Loucy (cell line): ENCODE results near the gene ACVR2A.

Source experiments
- H2AFZ ChIP-seq: fragments of 200-600 bp; sonication (generic); 2 replicates; pipeline ENCODE4 v1.6.0; 2016; ENCODE audit warnings: antibody characterized with exemption, mild to moderate bottlenecking, low read length, moderate library complexity
- H3F3A ChIP-seq: fragments of 200-600 bp; 2 replicates; pipeline ENCODE4 v1.6.0; 2016; ENCODE audit warnings: antibody characterized with exemption, low read depth, mild to moderate bottlenecking
- H3K27me3 ChIP-seq: fragments of 200-600 bp; sonication (generic); 2 replicates; pipeline ENCODE4 v1.6.1; 2014; ENCODE audit warnings: low read length, mild to moderate bottlenecking; ENCODE audit not compliant: insufficient read depth, poor library complexity, severe bottlenecking
- H3K36me3 ChIP-seq: fragments of 200-600 bp; sonication (generic); 2 replicates; pipeline ENCODE4 v1.6.1; 2016; ENCODE audit warnings: low read length; ENCODE audit not compliant: insufficient read depth
- H3K4me1 ChIP-seq: fragments of 200-600 bp; sonication (generic); 2 replicates; pipeline ENCODE4 v1.5.1; 2014; ENCODE audit warnings: low read length, mild to moderate bottlenecking; ENCODE audit not compliant: insufficient read depth, poor library complexity, severe bottlenecking
- H3K4me2 ChIP-seq: fragments of 200-600 bp; sonication (generic); 2 replicates; pipeline ENCODE4 v1.6.0; 2014; ENCODE audit warnings: antibody characterized with exemption, low read length, low read depth, mild to moderate bottlenecking; ENCODE audit not compliant: poor library complexity, severe bottlenecking
- H3K4me3 ChIP-seq: fragments of 200-600 bp; sonication (generic); 2 replicates; pipeline ENCODE4 v1.5.1; 2014; ENCODE audit warnings: low read length, mild to moderate bottlenecking, mixed read lengths; ENCODE audit not compliant: poor library complexity, severe bottlenecking
- H3K79me2 ChIP-seq: fragments of 200-600 bp; sonication (generic); 2 replicates; pipeline ENCODE4 v1.6.1; 2014; ENCODE audit warnings: low read length; ENCODE audit not compliant: insufficient read depth
- H3K9ac ChIP-seq: fragments of 200-600 bp; sonication (generic); 2 replicates; pipeline ENCODE4 v1.6.0; 2014; ENCODE audit warnings: mild to moderate bottlenecking, low read depth, low read length, moderate library complexity; ENCODE audit not compliant: poor library complexity, severe bottlenecking
- H3K9me2 ChIP-seq: fragments of 200-600 bp; sonication (generic); replicated peaks from 2 replicates; pipeline ENCODE4 v1.6.1; 2016; ENCODE audit warnings: low read depth, low read length, mixed read lengths
- H3K9me3 ChIP-seq: fragments of 200-600 bp; sonication (generic); 2 replicates; pipeline ENCODE4 v1.6.1; 2014; ENCODE audit warnings: mild to moderate bottlenecking, antibody characterized with exemption, low read length, low read depth; ENCODE audit not compliant: insufficient read depth
- H4K20me1 ChIP-seq: fragments of 200-600 bp; sonication (generic); 2 replicates; pipeline ENCODE4 v1.6.0; 2014; ENCODE audit warnings: antibody characterized with exemption, low read length, mild to moderate bottlenecking; ENCODE audit not compliant: insufficient read depth, poor library complexity, severe bottlenecking
- CTCF ChIP-seq: fragments of 200-600 bp; sonication (generic); conservative IDR thresholded peaks from 2 replicates; pipeline ENCODE4 v1.5.1; 2014; ENCODE audit warnings: mild to moderate bottlenecking, antibody characterized with exemption, low read length
- EZH2phosphoT487 ChIP-seq: fragments of 200-600 bp; IDR thresholded peaks from 2 replicates; pipeline ENCODE4 v1.6.1; 2018; ENCODE audit warnings: antibody characterized with exemption, mild to moderate bottlenecking, moderate library complexity, borderline replicate concordance

The ACVR2A gene

GRCh38 chr2:147916723-147917122, 71.9 kb downstream of the ACVR2A start:
- no peaks in the 10 kb centered on the region for H3K9me3 ChIP-seq
- no peak overlapping the region for H2AFZ ChIP-seq
- H3K79me2 ChIP-seq: no peaks in the 10 kb centered on the region
- no peaks in the 10 kb centered on the region for H3K9me2 ChIP-seq
- no peaks in the 10 kb centered on the region for H3K4me1 ChIP-seq
- no peak overlapping the region for H3K4me2 ChIP-seq
- H3F3A ChIP-seq: no peaks in the 10 kb centered on the region
- no peaks in the 10 kb centered on the region for H3K36me3 ChIP-seq
- no peak overlapping the region for H3K9ac ChIP-seq
- TF ChIP-seq CTCF (no peak), EZH2phosphoT487 (no peak)
- no peaks in the 10 kb centered on the region for H4K20me1 ChIP-seq
- no peak overlapping the region for H3K4me3 ChIP-seq
- H3K27me3 ChIP-seq: peaks cover 4% of the 10 kb centered on the region

GRCh38 chr2:147917161-147917560, 72.3 kb downstream of the ACVR2A start:
- no peak for TF ChIP-seq EZH2phosphoT487
- no peak for TF ChIP-seq CTCF
- no peaks in the 10 kb centered on the region for H3K4me1 ChIP-seq
- H2AFZ ChIP-seq: no peak overlapping the region
- no peaks in the 10 kb centered on the region for H4K20me1 ChIP-seq
- H3K4me3 ChIP-seq: no peak overlapping the region
- no peaks in the 10 kb centered on the region for H3K9me3 ChIP-seq
- H3K27me3 ChIP-seq: peaks cover 4% of the 10 kb centered on the region
- no peaks in the 10 kb centered on the region for H3K9me2 ChIP-seq
- H3K9ac ChIP-seq: no peak overlapping the region
- no peak overlapping the region for H3K4me2 ChIP-seq
- no peaks in the 10 kb centered on the region for H3F3A ChIP-seq
- no peaks in the 10 kb centered on the region for H3K36me3 ChIP-seq
- no peaks in the 10 kb centered on the region for H3K79me2 ChIP-seq

- no peaks in the 10 kb centered on the region for H3K79me2 ChIP-seq
- no peaks in the 10 kb centered on the region for H3F3A ChIP-seq
- no peak overlapping the region for H3K4me3 ChIP-seq
- H3K4me1 ChIP-seq: peaks cover 8% of the 10 kb centered on the region
- no peaks in the 10 kb centered on the region for H3K9me2 ChIP-seq
- H3K36me3 ChIP-seq: no peaks in the 10 kb centered on the region
- no peak overlapping the region for H3K4me2 ChIP-seq
- H3K9ac ChIP-seq: no peak overlapping the region
- no peak for TF ChIP-seq EZH2phosphoT487
- no peak for TF ChIP-seq CTCF
- H3K27me3 ChIP-seq: no peaks in the 10 kb centered on the region
- H3K9me3 ChIP-seq: no peaks in the 10 kb centered on the region
- H4K20me1 ChIP-seq: no peaks in the 10 kb centered on the region
- no peak overlapping the region for H2AFZ ChIP-seq
Measured at GRCh38 chr2:147923846-147924245, 79.0 kb downstream of the ACVR2A start.
